Smooth muscle cell (in vitro differentiated cells): Measurements from ENCODE around the gene PSMD5. TPM values are rescaled to one million over a fixed set of nuclear protein-coding genes. Genes with fewer than 3 reads are reported as not detected.

Experiments used
- DNase-seq: peaks from one replicate; lab custom pipeline; 2025; ENCODE audit not compliant: unreplicated experiment; lab: John Stamatoyannopoulos, UW
- H2AFZ ChIP-seq: fragments of 200-600 bp; sonication (generic); 2 replicates; pipeline ENCODE4 v1.6.0; 2016; ENCODE audit warnings: antibody characterized with exemption, low read depth, mild to moderate bottlenecking
- H3F3A ChIP-seq: fragments of 200-600 bp; sonication (generic); 2 replicates; pipeline ENCODE4 v1.6.0; 2017; ENCODE audit warnings: antibody characterized with exemption, low read depth
- H3K27ac ChIP-seq: fragments of 200-600 bp; sonication (generic); 2 replicates; pipeline ENCODE4 v1.5.1; 2016; ENCODE audit warnings: low read depth, mild to moderate bottlenecking
- H3K27me3 ChIP-seq: fragments of 200-600 bp; sonication (generic); 2 replicates; pipeline ENCODE4 v1.6.1; 2016; ENCODE audit warnings: low read depth, mild to moderate bottlenecking
- H3K36me3 ChIP-seq: fragments of 200-600 bp; sonication (generic); 2 replicates; pipeline ENCODE4 v1.5.1; 2016; ENCODE audit warnings: low read depth
- H3K4me1 ChIP-seq: fragments of 200-600 bp; sonication (generic); 2 replicates; pipeline ENCODE4 v1.5.1; 2016; ENCODE audit warnings: low read depth
- H3K4me2 ChIP-seq: fragments of 200-600 bp; sonication (generic); 2 replicates; pipeline ENCODE4 v1.6.0; 2016; ENCODE audit warnings: mild to moderate bottlenecking
- H3K4me3 ChIP-seq: fragments of 200-600 bp; sonication (generic); 2 replicates; pipeline ENCODE4 v1.5.1; 2016; ENCODE audit warnings: mild to moderate bottlenecking
- H3K79me2 ChIP-seq: fragments of 200-600 bp; sonication (generic); 2 replicates; pipeline ENCODE4 v1.6.0; 2016; ENCODE audit warnings: low read depth, mild to moderate bottlenecking
- H3K9ac ChIP-seq: fragments of 200-600 bp; sonication (generic); 2 replicates; pipeline ENCODE4 v1.6.0; 2016; ENCODE audit warnings: low read depth
- H3K9me3 ChIP-seq: fragments of 200-600 bp; sonication (generic); replicated peaks from 2 replicates; pipeline ENCODE4 v1.5.1; 2016; ENCODE audit warnings: low read depth
- H4K20me1 ChIP-seq: fragments of 200-600 bp; sonication (generic); 2 replicates; pipeline ENCODE4 v1.6.0; 2016; ENCODE audit warnings: low read depth
- WGBS: methylation state at CpG from one replicate; pipeline ENCODE4 v1.1.7; 2016; ENCODE audit warnings: low lambda C conversion rate; 5-methylcytosine and 5-hydroxymethylcytosine counted together
- polyA plus RNA-seq: library from polyadenylated mRNA; unstranded; fragments of >200 nt; fragmentation: Nextera tagmentation; extraction: Ambion mirVana; gene quantifications from 2 replicates; pipeline ENCODE4 v1.2.1, GENCODE V29; 2016
- total RNA-seq: library from RNA; depleted of rRNA; stranded (reverse); fragments of >200 nt; gene quantifications from 2 replicates; pipeline ENCODE4 v1.2.3, GENCODE V29; 2014
- TF ChIP-seq, protein P1 (sequence below): fragments of 200-600 bp; sonication (generic); IDR thresholded peaks from 2 replicates; pipeline ENCODE4 v1.5.1; 2017; ENCODE audit warnings: borderline replicate concordance, mild to moderate bottlenecking, antibody characterized with exemption; ENCODE audit not compliant: insufficient read depth, poor library complexity, severe bottlenecking

PSMD5 gene
- total and polyA plus RNA-seq, 2 experiments from 2014 or later: 14.4 to 18.6 TPM

DNA sequence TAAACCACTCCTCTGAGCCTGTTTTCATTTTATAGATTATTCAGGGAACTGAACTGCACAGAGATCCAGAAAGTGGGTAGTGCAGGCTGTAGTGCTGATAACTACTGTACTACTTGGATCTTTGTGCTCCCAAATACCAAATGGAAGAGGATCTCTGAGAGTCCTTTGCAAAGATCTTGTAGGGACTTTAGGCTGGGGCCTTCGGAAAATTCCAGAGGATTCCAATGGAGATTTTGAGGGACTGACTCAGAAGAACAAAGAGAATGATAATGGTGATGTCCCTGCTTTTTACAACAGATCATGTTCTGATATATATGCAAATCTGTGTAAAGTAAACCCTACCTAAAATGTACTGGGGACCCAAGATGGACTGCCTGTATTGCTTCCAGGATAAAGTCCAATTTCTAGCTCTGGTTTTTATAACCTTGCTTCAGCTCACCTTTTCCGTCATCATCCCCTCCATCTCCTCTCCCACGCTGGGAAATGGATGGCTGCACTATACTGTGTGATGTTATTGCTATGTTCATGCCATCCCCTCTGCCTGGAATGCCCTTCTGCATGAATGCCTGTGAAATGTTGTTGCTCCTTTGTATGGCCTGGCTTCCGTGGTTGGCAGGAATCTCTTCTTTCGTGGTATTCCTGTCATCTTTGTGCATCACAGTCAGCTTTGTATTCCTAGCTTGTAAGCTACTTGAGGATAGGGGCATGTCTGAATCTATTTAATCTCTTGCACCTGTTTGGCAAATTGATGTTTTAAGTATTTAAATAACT lies 9.7 kb upstream of the PSMD5 start:
- H3K9me3 ChIP-seq: no peaks in the 10 kb centered on the region
- 62% methylated on average over 5 of the region's 5 CpGs for WGBS
- no peak overlapping the region for H2AFZ ChIP-seq
- no peak overlapping the region for H3K4me2 ChIP-seq
- TF ChIP-seq, protein P1, sequence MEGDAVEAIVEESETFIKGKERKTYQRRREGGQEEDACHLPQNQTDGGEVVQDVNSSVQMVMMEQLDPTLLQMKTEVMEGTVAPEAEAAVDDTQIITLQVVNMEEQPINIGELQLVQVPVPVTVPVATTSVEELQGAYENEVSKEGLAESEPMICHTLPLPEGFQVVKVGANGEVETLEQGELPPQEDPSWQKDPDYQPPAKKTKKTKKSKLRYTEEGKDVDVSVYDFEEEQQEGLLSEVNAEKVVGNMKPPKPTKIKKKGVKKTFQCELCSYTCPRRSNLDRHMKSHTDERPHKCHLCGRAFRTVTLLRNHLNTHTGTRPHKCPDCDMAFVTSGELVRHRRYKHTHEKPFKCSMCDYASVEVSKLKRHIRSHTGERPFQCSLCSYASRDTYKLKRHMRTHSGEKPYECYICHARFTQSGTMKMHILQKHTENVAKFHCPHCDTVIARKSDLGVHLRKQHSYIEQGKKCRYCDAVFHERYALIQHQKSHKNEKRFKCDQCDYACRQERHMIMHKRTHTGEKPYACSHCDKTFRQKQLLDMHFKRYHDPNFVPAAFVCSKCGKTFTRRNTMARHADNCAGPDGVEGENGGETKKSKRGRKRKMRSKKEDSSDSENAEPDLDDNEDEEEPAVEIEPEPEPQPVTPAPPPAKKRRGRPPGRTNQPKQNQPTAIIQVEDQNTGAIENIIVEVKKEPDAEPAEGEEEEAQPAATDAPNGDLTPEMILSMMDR: no peak
- no peaks in the 10 kb centered on the region for H3K79me2 ChIP-seq
- H3K27me3 ChIP-seq: no peaks in the 10 kb centered on the region
- H3K27ac ChIP-seq: no peak overlapping the region
- DNase-seq: no peak
- peaks cover 16% of the 10 kb centered on the region for H3K4me1 ChIP-seq
- H3K36me3 ChIP-seq: no peaks in the 10 kb centered on the region
- H3K9ac ChIP-seq: no peak overlapping the region
- no peaks in the 10 kb centered on the region for H4K20me1 ChIP-seq
- H3F3A ChIP-seq: no peaks in the 10 kb centered on the region
- H3K4me3 ChIP-seq: no peak overlapping the region

DNA sequence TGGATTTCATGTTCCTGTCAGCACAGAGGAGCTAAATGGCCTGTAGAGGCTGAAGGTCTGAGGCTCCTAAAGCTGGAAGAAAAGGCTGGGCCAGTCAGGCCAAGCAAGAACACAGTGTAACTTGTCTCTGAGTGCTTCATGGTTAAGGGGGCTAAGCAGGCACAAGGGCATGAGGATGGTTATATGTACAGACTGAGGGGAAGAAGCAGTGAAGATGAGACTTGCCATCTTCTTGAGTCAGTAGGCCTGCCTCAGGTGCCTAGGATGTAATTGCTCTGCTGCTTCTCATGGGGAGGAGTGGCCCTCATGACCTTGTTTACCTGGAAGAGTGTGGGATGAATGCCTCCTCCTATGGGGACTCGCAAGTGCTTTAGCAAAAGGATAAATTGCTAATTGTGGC lies 8.7 kb upstream of the PSMD5 start:
- 95% methylated on average over 1 of the region's 1 CpG for WGBS
- DNase-seq: no peak
- Histone ChIP-seq H3K27ac (no peak overlapping the region), H3K4me1 (peaks cover 16% of the 10 kb centered on the region), H3K27me3 (no peaks in the 10 kb centered on the region), H3F3A (no peaks in the 10 kb centered on the region), H4K20me1 (no peaks in the 10 kb centered on the region), H3K4me2 (no peak overlapping the region), H3K9ac (no peak overlapping the region), H3K4me3 (no peak overlapping the region), H3K79me2 (no peaks in the 10 kb centered on the region), H3K9me3 (no peaks in the 10 kb centered on the region), H3K36me3 (no peaks in the 10 kb centered on the region), H2AFZ (no peak overlapping the region)
- TF ChIP-seq, protein P1: no peak

DNA sequence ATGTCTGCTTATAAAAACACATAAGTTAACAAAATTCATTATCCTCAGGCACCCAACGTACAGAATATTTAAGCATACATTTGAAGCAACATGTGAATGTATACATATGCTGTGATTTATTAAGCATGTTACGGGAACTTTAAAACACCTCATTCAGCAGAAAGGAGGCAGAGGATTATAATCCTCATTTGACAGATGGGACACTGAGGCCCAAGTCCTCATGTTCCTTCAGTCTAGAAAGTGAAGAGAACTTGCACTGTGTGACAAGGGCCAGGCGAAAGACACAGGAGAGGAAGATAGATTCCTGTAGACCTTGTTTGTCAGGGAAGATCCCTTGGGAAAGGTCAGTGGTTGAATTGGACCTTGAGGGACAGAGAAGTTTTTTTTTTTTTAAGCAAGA lies 7.6 kb upstream of the PSMD5 start:
- no peaks in the 10 kb centered on the region for H3K9me3 ChIP-seq
- peaks cover 16% of the 10 kb centered on the region for H3K4me1 ChIP-seq
- H3K9ac ChIP-seq: no peak overlapping the region
- 93% methylated on average over 3 of the region's 3 CpGs for WGBS
- no peaks in the 10 kb centered on the region for H3K79me2 ChIP-seq
- no peak for DNase-seq
- TF ChIP-seq, protein P1: no peak
- no peaks in the 10 kb centered on the region for H3K27me3 ChIP-seq
- no peak overlapping the region for H2AFZ ChIP-seq
- H3F3A ChIP-seq: no peaks in the 10 kb centered on the region
- H4K20me1 ChIP-seq: no peaks in the 10 kb centered on the region
- H3K4me2 ChIP-seq: no peak overlapping the region
- no peak overlapping the region for H3K27ac ChIP-seq
- no peaks in the 10 kb centered on the region for H3K36me3 ChIP-seq
- no peak overlapping the region for H3K4me3 ChIP-seq

DNA sequence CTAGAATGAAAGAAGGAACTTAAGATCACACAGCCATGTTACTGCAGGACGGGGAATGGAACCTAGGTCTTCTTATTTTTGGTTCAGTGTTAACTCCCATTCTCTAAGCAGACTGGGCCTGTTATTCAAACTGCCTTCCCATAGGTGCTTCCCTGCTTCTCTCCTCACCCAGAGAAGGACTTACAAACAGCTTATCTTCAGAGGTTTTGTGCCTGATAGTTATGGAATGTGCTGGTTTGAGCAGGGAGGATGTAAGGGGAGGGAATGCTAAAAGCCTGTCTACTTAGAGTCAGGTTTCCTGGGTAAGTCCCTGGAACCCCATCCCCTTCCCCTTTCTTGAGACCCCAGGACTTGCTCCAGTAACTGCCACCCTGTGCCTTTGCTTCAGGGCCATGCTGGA lies 4.2 kb upstream of the PSMD5 start:
- peaks cover 7% of the 10 kb centered on the region for H3K4me1 ChIP-seq
- no peak overlapping the region for H3K4me3 ChIP-seq
- H3K27me3 ChIP-seq: no peaks in the 10 kb centered on the region
- WGBS: 70% methylated on average over 1 of the region's 1 CpG
- no peak overlapping the region for H3K27ac ChIP-seq
- no peaks in the 10 kb centered on the region for H3K36me3 ChIP-seq
- H3F3A ChIP-seq: no peaks in the 10 kb centered on the region
- H3K4me2 ChIP-seq: no peak overlapping the region
- TF ChIP-seq, protein P1: no peak
- peaks cover 4% of the 10 kb centered on the region for H3K79me2 ChIP-seq
- no peak overlapping the region for H2AFZ ChIP-seq
- no peaks in the 10 kb centered on the region for H4K20me1 ChIP-seq
- H3K9ac ChIP-seq: no peak overlapping the region
- DNase-seq: no peak
- H3K9me3 ChIP-seq: no peaks in the 10 kb centered on the region
